H1 (cell line): ENCODE data around the gene TEX36.

Source experiments
- CTCF ChIP-seq, 3 experiments: IDR thresholded peaks; 1 replicate in 2 of 3; 2 replicates in 1 of 3; pipeline versions ENCODE4 v1.5.1 to v1.6.1; 2011; ENCODE audit warnings: low read length in 3 of 3, mild to moderate bottlenecking in 3 of 3, inconsistent platforms in 2 of 3, low read depth in 1 of 3, moderate library complexity in 1 of 3; ENCODE audit not compliant: insufficient read depth in 1 of 3; ENCODE audit errors: control extremely low read depth in 1 of 3
- E2F6 ChIP-seq: IDR thresholded peaks from 2 replicates; pipeline ENCODE4 v1.6.1; 2012; ENCODE audit warnings: inconsistent platforms
- EZH2 ChIP-seq: fragments of 200-600 bp; sonication (generic); IDR thresholded peaks from 2 replicates; pipeline ENCODE4 v1.7.1; 2012; ENCODE audit warnings: low read depth, mild to moderate bottlenecking, moderate library complexity, low read length, inconsistent platforms; ENCODE audit not compliant: severe bottlenecking
- MAFK ChIP-seq: IDR thresholded peaks from 2 replicates; pipeline ENCODE4 v1.6.1; 2012; ENCODE audit warnings: low read depth, mild to moderate bottlenecking, improper control_type of control experiment, low read length
- MAX ChIP-seq: IDR thresholded peaks from 2 replicates; pipeline ENCODE4 v1.6.1; 2012; ENCODE audit warnings: inconsistent platforms
- POLR2A ChIP-seq, 2 experiments: IDR thresholded peaks; 1 replicate in 1 of 2; 2 replicates in 1 of 2; pipeline ENCODE4 v1.6.1; 2011; ENCODE audit warnings: low read depth in 2 of 2, low read length in 2 of 2, mild to moderate bottlenecking in 2 of 2; ENCODE audit errors: control extremely low read depth in 1 of 2
- SRF ChIP-seq: IDR thresholded peaks from 2 replicates; pipeline ENCODE4 v1.6.1; 2011; ENCODE audit warnings: mild to moderate bottlenecking, low read depth, low read length, moderate library complexity
- USF2 ChIP-seq: IDR thresholded peaks from 2 replicates; pipeline ENCODE4 v1.6.1; 2011; ENCODE audit warnings: low read length, improper control_type of control experiment
- YY1 ChIP-seq: IDR thresholded peaks from 2 replicates; pipeline ENCODE4 v1.6.1; 2011; ENCODE audit warnings: low read depth, mild to moderate bottlenecking, low read length

GRCh38 chr10:125608474-125608873, 74.5 kb downstream of the TEX36 start:
- TF ChIP-seq CTCF (IDR thresholded peaks at IDR 0.05; ENCODE audit: control extremely low read depth in 1 of 3, insufficient read depth in 1 of 3, low read depth in 1 of 3, low read length in 3 of 3) (no peak), POLR2A (IDR thresholded peaks at IDR 0.05; ENCODE audit: control extremely low read depth in 1 of 2, low read depth in 2 of 2, low read length in 2 of 2) (no peak), USF2 (no peak), SRF (no peak), EZH2 (no peak), MAFK (no peak), E2F6 (no peak), MAX (no peak), YY1 (no peak)
